Nucleus accumbens (tissue), 56 donors: ENCODE data around the gene WWTR1.

Experiments used
- DNase-seq, 56 donors: peaks; one replicate each; lab custom pipeline; 2025; lab: John Stamatoyannopoulos, UW

Gene WWTR1

GRCh38 chr3:149599236-149599635, 58.6 kb downstream of the WWTR1 start:
- peak in 8 of 56 donors; percentile 1 to 44 (median 14) for DNase-seq

- DNase-seq: no peak
These were observed 61.6 kb downstream of the WWTR1 start for GRCh38 chr3:149596134-149596770.

GRCh38 chr3:149593418-149594160, 64.2 kb downstream of the WWTR1 start:
- DNase-seq: no peak

- peak in 1 of 56 donors; percentile 16 for DNase-seq
These were observed 65.0 kb downstream of the WWTR1 start for GRCh38 chr3:149592758-149593240.

GRCh38 chr3:149590691-149591441, 67.0 kb downstream of the WWTR1 start:
- no peak for DNase-seq

GRCh38 chr3:149589332-149589731, 68.5 kb downstream of the WWTR1 start:
- no peak for DNase-seq

DNA sequence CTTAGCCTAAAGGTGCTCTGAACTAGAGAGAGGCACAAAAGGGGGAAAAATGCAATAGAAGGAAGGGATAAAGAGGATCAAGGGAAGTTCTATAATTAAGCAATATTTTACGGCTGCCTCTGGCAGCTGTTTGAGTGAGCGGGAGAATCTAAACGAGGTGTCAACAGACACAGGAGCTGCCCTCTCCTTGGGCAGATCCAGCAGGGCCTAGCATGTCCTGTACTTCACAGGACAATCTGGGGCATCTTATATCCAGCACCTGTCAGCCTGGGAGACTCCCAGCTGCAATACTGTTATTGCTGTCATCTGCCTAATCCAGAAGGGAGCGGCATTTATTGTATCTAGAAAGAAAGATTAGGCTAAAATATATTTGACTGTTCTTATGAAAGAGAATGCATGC, 68.9 kb downstream of the WWTR1 start:
- DNase-seq: no peak

DNA sequence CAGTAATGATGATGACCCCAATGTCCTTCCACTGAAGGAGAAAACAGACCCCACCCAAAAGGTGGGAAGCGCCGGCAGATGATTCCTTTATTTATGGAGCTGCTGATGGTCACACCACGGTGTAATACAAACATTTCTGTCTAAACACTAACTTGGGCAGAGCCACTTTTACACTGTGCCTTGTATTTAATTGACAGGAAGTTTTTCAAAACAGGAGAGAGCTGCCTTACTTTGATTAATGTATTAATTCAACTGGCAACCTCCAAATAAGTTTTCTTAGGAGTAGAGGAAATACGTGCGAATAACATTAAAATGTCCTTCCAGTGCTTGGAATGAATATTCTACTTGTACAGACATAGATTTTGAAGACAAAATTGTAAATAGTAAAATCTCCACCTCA, 70.4 kb downstream of the WWTR1 start:
- no peak for DNase-seq

GRCh38 chr3:149586871-149587270, 71.0 kb downstream of the WWTR1 start:
- no peak for DNase-seq

GRCh38 chr3:149585401-149585726, 72.5 kb downstream of the WWTR1 start:
- no peak for DNase-seq

DNA sequence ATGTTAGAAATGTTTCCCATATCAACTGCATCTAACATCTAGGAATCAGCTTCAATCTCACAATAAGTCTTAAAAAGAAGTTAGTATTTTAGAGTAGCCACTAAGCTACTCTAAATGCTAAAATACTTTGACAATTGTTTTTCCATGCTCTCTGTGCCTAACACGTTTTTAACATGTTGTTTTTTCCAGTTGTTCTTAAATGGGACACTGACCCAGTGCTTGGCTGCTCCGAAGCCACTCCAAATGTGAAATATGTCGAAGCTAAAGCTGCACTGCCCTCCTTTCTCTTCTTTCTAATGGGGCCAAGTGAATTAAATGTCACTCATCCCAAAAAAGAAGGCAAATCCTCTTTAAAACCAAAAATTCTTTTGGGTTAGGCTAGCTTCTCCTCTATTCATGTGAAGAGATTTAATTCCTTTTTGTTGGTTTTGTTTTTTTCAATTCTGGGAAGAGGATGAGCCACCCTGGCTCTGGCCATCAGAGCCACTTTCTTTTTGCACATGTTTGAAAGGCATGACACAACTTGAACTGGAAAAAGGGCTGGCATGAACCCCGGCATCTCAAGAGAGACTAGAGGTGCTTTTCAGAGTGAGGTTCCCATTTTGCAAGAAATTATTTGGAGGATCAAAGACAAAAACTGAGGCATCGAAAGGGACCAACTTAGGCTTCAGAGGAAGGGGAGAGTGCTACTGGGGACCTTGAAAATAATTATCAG, 73.7 kb downstream of the WWTR1 start:
- peak in 1 of 56 donors; percentile 3 for DNase-seq

GRCh38 chr3:149582395-149582794, 75.4 kb downstream of the WWTR1 start:
- no peak for DNase-seq

DNA sequence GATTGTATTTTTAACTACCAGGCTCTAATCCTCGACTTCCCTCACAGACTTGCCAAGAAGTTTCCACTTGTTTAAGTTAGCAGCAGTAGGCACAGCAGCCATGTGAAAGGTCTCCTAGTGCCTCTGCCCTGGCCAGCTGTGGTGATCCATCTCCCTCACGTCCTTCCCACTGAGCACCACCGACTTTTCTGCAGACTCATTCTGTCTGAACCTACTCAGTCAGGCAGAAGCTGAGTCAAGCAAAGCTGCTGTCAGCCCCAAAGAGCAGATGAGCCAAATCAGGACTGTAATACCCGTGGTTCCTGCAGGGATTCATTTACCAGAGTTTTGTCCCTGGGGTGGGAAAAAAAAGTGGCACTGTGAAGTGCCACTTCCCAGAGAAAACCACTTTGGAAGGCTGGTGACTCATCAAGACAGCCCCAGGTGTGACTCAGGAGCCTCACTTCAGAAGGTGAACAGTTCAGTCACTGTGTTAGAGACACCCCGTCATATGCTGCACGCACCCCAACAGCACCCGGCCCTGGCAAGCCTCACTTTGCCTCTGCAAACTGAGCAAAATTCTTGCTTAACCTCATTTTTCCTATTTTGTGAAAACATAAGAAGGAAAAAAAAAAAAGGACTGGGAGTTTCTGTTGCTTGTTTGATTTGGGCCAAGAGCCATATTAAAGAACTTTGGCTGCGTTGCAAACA, 76.0 kb downstream of the WWTR1 start:
- peak in 25 of 56 donors; percentile 4 to 73 (median 28) for DNase-seq

- no peak for DNase-seq
These were observed 76.6 kb downstream of the WWTR1 start for GRCh38 chr3:149581248-149581647.

DNA sequence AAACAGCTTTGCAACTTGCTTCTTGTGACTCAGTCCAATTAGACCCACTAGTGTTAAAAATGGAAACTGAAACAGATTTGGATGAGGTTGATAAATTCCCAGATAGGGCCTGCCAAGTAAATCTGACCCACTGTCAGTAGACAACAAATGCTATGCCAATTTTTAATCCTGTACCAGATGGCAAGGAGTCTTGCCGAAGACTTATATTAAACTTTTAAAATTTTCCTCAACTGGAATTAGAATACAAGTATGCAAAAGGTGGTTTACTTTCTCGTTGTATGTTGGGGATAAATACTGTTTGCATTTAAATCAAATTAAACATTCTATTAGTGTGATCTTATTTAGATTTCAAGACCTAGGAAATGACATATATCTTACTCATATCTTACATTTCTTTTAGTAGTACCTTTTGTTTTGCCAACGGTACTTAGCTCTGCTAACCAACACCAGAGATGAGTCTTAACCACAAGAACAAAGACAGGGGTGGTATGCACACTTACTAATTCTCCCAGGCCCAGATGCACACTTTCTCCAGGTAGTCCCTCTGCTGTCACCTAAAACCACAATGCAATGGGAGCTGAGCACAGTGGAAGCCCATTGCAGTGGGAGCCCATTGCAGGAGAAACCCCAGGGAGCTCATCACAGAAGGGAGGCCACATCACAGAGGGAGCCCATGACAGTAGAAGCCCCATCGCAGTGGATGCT, 77.8 kb downstream of the WWTR1 start:
- no peak for DNase-seq

DNA sequence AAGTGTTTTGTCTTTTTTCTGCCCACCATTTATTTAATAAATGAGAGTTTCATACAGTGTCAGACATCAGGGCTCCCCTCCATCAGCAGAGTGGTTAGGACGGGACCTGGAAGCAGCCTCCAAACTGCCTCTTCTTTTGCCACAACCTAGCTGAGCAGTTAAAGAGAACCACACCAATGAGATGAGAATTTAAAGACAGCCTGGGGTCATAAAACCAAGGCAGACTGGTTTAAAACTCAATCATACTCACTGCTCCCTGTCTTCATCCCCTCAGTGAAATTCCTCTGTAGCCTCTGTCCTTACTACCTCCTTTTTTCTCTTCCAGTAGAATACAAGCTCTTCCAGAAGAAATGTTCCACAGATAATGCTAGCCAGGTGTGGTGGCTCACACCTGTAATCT, 78.7 kb downstream of the WWTR1 start:
- DNase-seq: no peak

GRCh38 chr3:149577801-149578200, 80.0 kb downstream of the WWTR1 start:
- DNase-seq: no peak

DNA sequence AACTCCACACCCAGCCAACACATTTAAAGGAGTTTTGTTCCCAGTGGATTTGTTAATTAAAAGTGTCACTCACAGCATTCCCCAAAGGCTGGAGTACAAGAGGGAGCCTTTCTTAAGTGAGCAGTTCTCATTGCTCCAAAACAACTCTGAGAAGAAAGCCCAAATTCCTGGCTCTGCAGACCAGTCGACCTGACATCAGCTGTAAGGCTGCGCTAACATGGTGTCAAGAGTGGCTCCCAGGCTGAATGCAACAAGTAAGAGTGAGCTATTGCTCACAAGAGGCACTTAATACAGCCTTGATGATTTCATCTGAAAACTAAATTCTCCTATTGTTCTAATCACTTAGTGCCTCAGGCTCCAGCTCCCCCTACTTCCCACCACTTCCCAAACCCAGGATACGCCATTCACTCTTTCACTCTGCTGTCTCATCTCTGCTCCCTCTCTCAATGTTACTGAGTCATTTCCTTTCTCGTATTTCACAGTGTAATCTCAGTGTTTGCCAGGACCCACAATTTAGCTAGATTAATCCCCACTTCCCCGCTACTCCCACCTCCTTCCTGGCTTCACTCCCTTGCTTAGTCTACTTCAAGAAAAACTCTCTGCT, 81.8 kb downstream of the WWTR1 start:
- DNase-seq: peak in 22 of 56 donors; percentile 6 to 65 (median 39)
